SH-SY5Y (cell line): ENCODE data around the gene MCU.

Experiments
- GATA2 ChIP-seq: IDR thresholded peaks from 2 replicates; pipeline ENCODE4 v1.6.1; 2011; ENCODE audit warnings: mild to moderate bottlenecking, low read depth, low read length
- GATA3 ChIP-seq: IDR thresholded peaks from 2 replicates; pipeline ENCODE4 v1.6.1; 2011; ENCODE audit warnings: low read depth, mild to moderate bottlenecking, low read length, moderate library complexity

DNA sequence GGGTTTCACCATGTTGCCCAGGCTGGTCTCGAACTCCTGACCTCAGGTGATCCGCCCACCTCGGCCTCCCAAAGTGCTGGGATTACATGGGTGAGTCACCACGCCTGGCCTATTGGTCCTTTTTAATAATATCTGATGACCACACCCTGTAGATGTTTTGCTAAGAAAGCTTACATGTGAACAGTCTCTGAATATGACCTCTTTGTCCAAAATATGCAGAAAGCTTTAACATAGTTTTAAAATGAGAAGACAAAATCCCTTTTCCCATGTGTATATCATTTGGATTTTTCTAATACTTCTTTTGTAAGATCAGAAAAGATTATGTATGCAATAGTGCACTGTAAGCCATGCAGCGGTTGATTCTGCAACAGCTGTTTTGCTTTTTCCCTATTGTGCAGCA, 38.5 kb downstream of the MCU start:
- TF ChIP-seq GATA3 (no peak), GATA2 (no peak)
